WTC11 (cell line): ENCODE measurements around the gene ZBTB20. TPM values are rescaled to one million over a fixed set of nuclear protein-coding genes. Genes with fewer than 3 reads are reported as not detected.

Source experiments
- ATAC-seq: fragments of 200-7000 bp; cut with Tn5 transposase; 2 replicates; pipeline ENCODE4 v1.10.0; 2021; ENCODE audit warnings: mild to moderate bottlenecking, moderate library complexity
- CTCF ChIA-PET: fragments of 300-600 bp; sonication (Branson Sonifier 250); formaldehyde crosslinking; loops from one replicate; lab custom pipeline; 2021; ENCODE audit warnings: antibody characterized with exemption; lab: Charles Lee
- POLR2A ChIA-PET: fragments of 350-600 bp; sonication (Branson Sonifier 250); formaldehyde crosslinking; loops from one replicate; lab custom pipeline; 2021; ENCODE audit warnings: antibody characterized with exemption; lab: Charles Lee
- DNase-seq: peaks from one replicate; pipeline ENCODE4 v3.0.0; 2021; ENCODE audit warnings: low spot score
- H3K27ac Mint-ChIP-seq: 2 replicates; pipeline ENCODE4 v1.8.0; 2021; ENCODE audit warnings: mixed read lengths
- H3K27me3 Mint-ChIP-seq: 2 replicates; pipeline ENCODE4 v1.8.0; 2021; ENCODE audit warnings: low read depth, mild to moderate bottlenecking, moderate library complexity, mixed read lengths
- H3K36me3 Mint-ChIP-seq: 2 replicates; pipeline ENCODE4 v1.8.0; 2021; ENCODE audit warnings: mixed read lengths
- H3K4me1 Mint-ChIP-seq: 2 replicates; pipeline ENCODE4 v1.8.0; 2022; ENCODE audit warnings: mixed read lengths
- H3K4me3 Mint-ChIP-seq: 2 replicates; pipeline ENCODE4 v1.8.0; 2021; ENCODE audit warnings: mild to moderate bottlenecking, moderate library complexity, mixed read lengths
- H3K9me3 Mint-ChIP-seq: 2 replicates; pipeline ENCODE4 v1.8.0; 2021; ENCODE audit warnings: mixed read lengths
- AFF4 ChIP-seq: sonication (generic); formaldehyde crosslinking; IDR thresholded peaks from 2 replicates; pipeline ENCODE4 v1.8.1; 2023; ENCODE audit warnings: mild to moderate bottlenecking, missing genetic modification reagents, borderline replicate concordance
- CTCF ChIP-seq: fragments of 200-600 bp; IDR thresholded peaks from 2 replicates; pipeline ENCODE4 v1.8.0; 2022; ENCODE audit warnings: antibody characterized with exemption
- E2F4 ChIP-seq: sonication (generic); formaldehyde crosslinking; IDR thresholded peaks from 2 replicates; pipeline ENCODE4 v1.8.1; 2022; ENCODE audit warnings: low read depth, mild to moderate bottlenecking, moderate library complexity, missing genetic modification reagents, borderline replicate concordance
- E2F5 ChIP-seq: sonication (generic); formaldehyde crosslinking; IDR thresholded peaks from 2 replicates; pipeline ENCODE4 v1.8.1; 2022; ENCODE audit warnings: mild to moderate bottlenecking, moderate library complexity, missing genetic modification reagents
- FOXK1 ChIP-seq: sonication (generic); formaldehyde crosslinking; IDR thresholded peaks from 2 replicates; pipeline ENCODE4 v1.8.0; 2022; ENCODE audit warnings: mild to moderate bottlenecking, moderate library complexity, missing genetic modification reagents
- JUN ChIP-seq: sonication (generic); formaldehyde crosslinking; IDR thresholded peaks from 2 replicates; pipeline ENCODE4 v1.8.0; 2023; ENCODE audit warnings: mild to moderate bottlenecking, missing genetic modification reagents
- NR3C1 ChIP-seq: sonication (generic); formaldehyde crosslinking; conservative IDR thresholded peaks from 2 replicates; pipeline ENCODE4 v1.8.1; 2023; ENCODE audit warnings: low read depth, mild to moderate bottlenecking, missing genetic modification reagents
- PREB ChIP-seq: sonication (generic); formaldehyde crosslinking; IDR thresholded peaks from 2 replicates; pipeline ENCODE4 v1.8.1; 2022; ENCODE audit warnings: mild to moderate bottlenecking, missing genetic modification reagents, moderate library complexity, borderline replicate concordance
- ZNF138 ChIP-seq: sonication (generic); formaldehyde crosslinking; conservative IDR thresholded peaks from 2 replicates; pipeline ENCODE4 v1.8.1; 2022; ENCODE audit warnings: mild to moderate bottlenecking, moderate library complexity, missing genetic modification reagents
- ZNF423 ChIP-seq: fragments of 250-450 bp; sonication (Bioruptor Pico); IDR thresholded peaks from 2 replicates; pipeline ENCODE4 v2.1.2; 2022; ENCODE audit warnings: mild to moderate bottlenecking, moderate library complexity
- ZNF425 ChIP-seq: fragments of 250-450 bp; sonication (Bioruptor Pico); conservative IDR thresholded peaks from 2 replicates; pipeline ENCODE4 v1.9.0; 2021; ENCODE audit warnings: mild to moderate bottlenecking
- ZSCAN18 ChIP-seq: fragments of 250-450 bp; sonication (Bioruptor Pico); IDR thresholded peaks from 2 replicates; pipeline ENCODE4 v2.1.2; 2022; ENCODE audit warnings: mild to moderate bottlenecking, moderate library complexity
- total RNA-seq: library from RNA; stranded (reverse); gene quantifications from 3 replicates; pipeline ENCODE4 v1.2.3, GENCODE V29; 2021

Gene ZBTB20
- total RNA-seq, 1 experiment from 2014 or later, result 1.5 TPM

- H3K9me3 Mint-ChIP-seq, result no peaks in the 10 kb centered on the region
- ChIA-PET CTCF (no interaction called here), POLR2A (no interaction called here)
- no peak for ATAC-seq
- no peak overlapping the region for H3K4me3 Mint-ChIP-seq
- H3K27me3 Mint-ChIP-seq, result no peaks in the 10 kb centered on the region
- TF ChIP-seq JUN (CRISPR knock-in tag) (no peak), FOXK1 (no peak), NR3C1 (CRISPR knock-in tag) (no peak), ZNF138 (no peak)
- TF ChIP-seq, all 79 proteins: peak for 0
- H3K36me3 Mint-ChIP-seq, result no peaks in the 10 kb centered on the region
- H3K27ac Mint-ChIP-seq, result no peak overlapping the region
- DNase-seq, result no peak
- H3K4me1 Mint-ChIP-seq, result peaks cover 19% of the 10 kb centered on the region
Measured at GRCh38 chr3:114642951-114643741, 503.9 kb downstream of the ZBTB20 start.

GRCh38 chr3:114640126-114640525 is 507.0 kb downstream of the ZBTB20 start:
- Mint-ChIP-seq H3K27me3 (no peaks in the 10 kb centered on the region), H3K4me3 (no peak overlapping the region), H3K27ac (no peak overlapping the region), H3K4me1 (peaks cover 19% of the 10 kb centered on the region), H3K9me3 (peaks cover 17% of the 10 kb centered on the region), H3K36me3 (peaks cover 8% of the 10 kb centered on the region)
- TF ChIP-seq JUN (CRISPR knock-in tag) (no peak), E2F5 (CRISPR knock-in tag) (no peak), NR3C1 (CRISPR knock-in tag) (no peak), ZNF425 (CRISPR knock-in tag) (no peak), E2F4 (CRISPR knock-in tag) (no peak), ZSCAN18 (CRISPR knock-in tag) (no peak), ZNF423 (CRISPR knock-in tag) (no peak), PREB (CRISPR knock-in tag) (no peak), CTCF (no peak), AFF4 (CRISPR knock-in tag) (no peak)
- ATAC-seq (no peak), DNase-seq (no peak)
- ChIA-PET POLR2A (no interaction called here), CTCF (no interaction called here)
